CD4-positive, alpha-beta T cell (primary cell): ENCODE measurements around the gene SPTBN1. TPM values are rescaled to one million over a fixed set of nuclear protein-coding genes. Genes with fewer than 3 reads are reported as not detected.

Source experiments
- ATAC-seq: fragments of 200-7000 bp; cut with Tn5 transposase; one replicate; pipeline ENCODE4 v1.10.0; 2022; ENCODE audit warnings: mild to moderate bottlenecking; ENCODE audit not compliant: poor library complexity
- CTCF ChIA-PET: fragments of 350-600 bp; sonication (Branson Sonifier 250); formaldehyde crosslinking; loops from one replicate; lab custom pipeline; 2021; ENCODE audit warnings: antibody characterized with exemption, inconsistent platforms; lab: Charles Lee
- POLR2A ChIA-PET: fragments of 350-600 bp; sonication (Branson Sonifier 250); formaldehyde crosslinking; loops from one replicate; lab custom pipeline; 2021; ENCODE audit warnings: antibody characterized with exemption, inconsistent platforms; lab: Charles Lee
- DNase-seq, 14 experiments: peaks; one replicate each; pipeline ENCODE4 v3.0.0-alpha.2; 2013 to 2020; ENCODE audit warnings: mixed read lengths in 2 of 14
- H3K27ac ChIP-seq, 2 donors: one replicate each; pipeline versions ENCODE4 v1.5.1 to v1.7.0; 2013; ENCODE audit warnings: low read length in 2 of 2, low read depth in 1 of 2, mild to moderate bottlenecking in 1 of 2
- H3K27me3 ChIP-seq, 2 experiments: 1 replicate in 1 of 2; 2 replicates in 1 of 2; pipeline versions ENCODE4 v1.6.1 to v1.7.0; 2013; ENCODE audit warnings: low read length in 2 of 2, control low read depth in 1 of 2, mild to moderate bottlenecking in 1 of 2, moderate library complexity in 1 of 2; ENCODE audit not compliant: insufficient read depth in 2 of 2, control insufficient read depth in 1 of 2
- H3K36me3 ChIP-seq: one replicate; pipeline ENCODE4 v1.6.1; 2013; ENCODE audit warnings: low read length, control low read depth; ENCODE audit not compliant: insufficient read depth
- H3K4me1 ChIP-seq: one replicate; pipeline ENCODE4 v1.6.1; 2013; ENCODE audit warnings: low read length, control low read depth; ENCODE audit not compliant: insufficient read depth
- H3K4me3 ChIP-seq: one replicate; pipeline ENCODE4 v1.5.1; 2013; ENCODE audit warnings: mild to moderate bottlenecking, low read length, moderate library complexity
- H3K9me3 ChIP-seq, 2 experiments: 1 replicate in 1 of 2; 2 replicates in 1 of 2; pipeline versions ENCODE4 v1.6.1 to v1.7.0; 2013; ENCODE audit warnings: low read length in 2 of 2, mild to moderate bottlenecking in 2 of 2, control low read depth in 1 of 2, moderate library complexity in 1 of 2; ENCODE audit not compliant: control insufficient read depth in 1 of 2, insufficient read depth in 1 of 2
- H3K27ac Mint-ChIP-seq: one replicate; pipeline ENCODE4 v1.8.0; 2020; ENCODE audit warnings: mixed read lengths
- H3K27me3 Mint-ChIP-seq: one replicate; pipeline ENCODE4 v1.8.0; 2021; ENCODE audit warnings: mixed read lengths
- H3K36me3 Mint-ChIP-seq: one replicate; pipeline ENCODE4 v1.8.0; 2021; ENCODE audit warnings: low read depth, mixed read lengths
- H3K4me1 Mint-ChIP-seq: one replicate; pipeline ENCODE4 v1.8.0; 2021; ENCODE audit warnings: low read depth, mixed read lengths
- H3K4me3 Mint-ChIP-seq: one replicate; pipeline ENCODE4 v1.8.0; 2020; ENCODE audit warnings: mild to moderate bottlenecking, mixed read lengths
- H3K9me3 Mint-ChIP-seq: one replicate; pipeline ENCODE4 v1.8.0; 2020; ENCODE audit warnings: mixed read lengths
- intact Hi-C, 2 experiments: fragments of 100-400 bp; cut with DNase I in 1 of 2; cut with micrococcal nuclease in 1 of 2; formaldehyde crosslinking; loops; one replicate each; pipeline versions ENCODE4 v1.15.1 to v1.9.0; 2023 to 2025; cut with DNase I, micrococcal nuclease
- total RNA-seq, 174 experiments: library from RNA in 2 of 174; stranded (reverse) in 2 of 174; gene quantifications; one replicate each; pipeline ENCODE4 v1.2.3 and lab custom pipeline; 2021 to 2026
- TF ChIP-seq, protein P1 (sequence below): fragments of 200-600 bp; IDR thresholded peaks from one replicate; pipeline ENCODE4 v1.8.0; 2022; ENCODE audit warnings: antibody characterized with exemption, mild to moderate bottlenecking

The SPTBN1 gene
- total RNA-seq, 2 experiments from 2014 or later: 156 to 166 TPM

DNA sequence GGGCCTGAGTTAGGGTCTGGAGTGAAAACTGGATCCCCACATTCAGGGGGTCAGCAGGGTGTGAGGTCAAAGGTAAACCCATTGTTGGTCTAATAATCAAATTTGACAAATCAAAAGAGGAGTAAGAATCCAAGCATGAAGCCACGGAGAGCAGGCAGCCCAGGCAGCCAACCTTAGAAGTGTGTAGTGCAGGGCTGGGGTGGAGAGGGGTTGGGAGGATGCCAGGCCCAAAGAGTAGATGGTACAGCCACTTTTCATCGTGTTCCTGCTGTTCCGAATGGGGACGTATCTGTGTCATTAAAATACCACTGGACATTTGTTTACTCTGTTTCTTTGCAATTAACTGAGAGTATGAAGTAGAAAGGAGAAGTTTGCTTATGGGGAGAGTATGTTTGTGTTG is 16.5 kb upstream of the SPTBN1 start:
- Histone ChIP-seq H3K36me3 (no peaks in the 10 kb centered on the region), H3K27me3 (peaks cover 2 to 4% of the 10 kb centered on the region in 2 experiments), H3K27ac (no peak overlapping the region), H3K4me1 (no peaks in the 10 kb centered on the region), H3K9me3 (no peaks in the 10 kb centered on the region), H3K4me3 (no peak overlapping the region)
- intact Hi-C loops: no loop called here
- POLR2A ChIA-PET: no interaction called here
- no peaks in the 10 kb centered on the region for H3K4me1 Mint-ChIP-seq
- H3K9me3 Mint-ChIP-seq: no peaks in the 10 kb centered on the region
- CTCF ChIA-PET: no interaction called here
- H3K27me3 Mint-ChIP-seq: no peaks in the 10 kb centered on the region
- H3K4me3 Mint-ChIP-seq: no peak overlapping the region
- DNase-seq: no peak
- ATAC-seq: no peak
- no peak overlapping the region for H3K27ac Mint-ChIP-seq
- TF ChIP-seq, protein P1, sequence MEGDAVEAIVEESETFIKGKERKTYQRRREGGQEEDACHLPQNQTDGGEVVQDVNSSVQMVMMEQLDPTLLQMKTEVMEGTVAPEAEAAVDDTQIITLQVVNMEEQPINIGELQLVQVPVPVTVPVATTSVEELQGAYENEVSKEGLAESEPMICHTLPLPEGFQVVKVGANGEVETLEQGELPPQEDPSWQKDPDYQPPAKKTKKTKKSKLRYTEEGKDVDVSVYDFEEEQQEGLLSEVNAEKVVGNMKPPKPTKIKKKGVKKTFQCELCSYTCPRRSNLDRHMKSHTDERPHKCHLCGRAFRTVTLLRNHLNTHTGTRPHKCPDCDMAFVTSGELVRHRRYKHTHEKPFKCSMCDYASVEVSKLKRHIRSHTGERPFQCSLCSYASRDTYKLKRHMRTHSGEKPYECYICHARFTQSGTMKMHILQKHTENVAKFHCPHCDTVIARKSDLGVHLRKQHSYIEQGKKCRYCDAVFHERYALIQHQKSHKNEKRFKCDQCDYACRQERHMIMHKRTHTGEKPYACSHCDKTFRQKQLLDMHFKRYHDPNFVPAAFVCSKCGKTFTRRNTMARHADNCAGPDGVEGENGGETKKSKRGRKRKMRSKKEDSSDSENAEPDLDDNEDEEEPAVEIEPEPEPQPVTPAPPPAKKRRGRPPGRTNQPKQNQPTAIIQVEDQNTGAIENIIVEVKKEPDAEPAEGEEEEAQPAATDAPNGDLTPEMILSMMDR: no peak
- H3K36me3 Mint-ChIP-seq: no peaks in the 10 kb centered on the region

DNA sequence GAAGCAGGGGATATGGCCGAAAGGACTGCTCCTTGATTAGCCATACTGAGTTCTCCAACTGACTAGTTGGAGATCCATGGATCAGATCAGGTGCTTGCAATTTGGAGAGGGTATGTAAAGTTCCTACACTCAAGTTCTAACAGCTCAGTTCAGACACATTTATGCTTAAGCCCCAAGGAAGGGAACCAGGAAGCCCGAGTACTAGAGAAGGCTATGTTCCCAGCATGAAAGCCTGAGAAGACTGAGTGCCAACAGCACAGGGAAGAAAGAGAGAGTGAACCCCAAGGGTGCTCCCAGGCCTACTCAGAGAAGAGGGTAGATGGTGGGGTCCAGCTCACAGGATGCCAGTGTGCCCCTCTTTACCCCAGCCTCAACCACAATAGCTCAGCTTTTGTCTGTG is 16.1 kb upstream of the SPTBN1 start:
- no peak overlapping the region for H3K27ac Mint-ChIP-seq
- ChIA-PET CTCF (no interaction called here), POLR2A (no interaction called here)
- no peaks in the 10 kb centered on the region for H3K27me3 Mint-ChIP-seq
- Histone ChIP-seq H3K9me3 (no peaks in the 10 kb centered on the region), H3K36me3 (no peaks in the 10 kb centered on the region), H3K27ac (no peak overlapping the region), H3K4me1 (no peaks in the 10 kb centered on the region), H3K27me3 (peaks cover 2% of the 10 kb centered on the region in 2 experiments), H3K4me3 (no peak overlapping the region)
- no peaks in the 10 kb centered on the region for H3K9me3 Mint-ChIP-seq
- H3K4me3 Mint-ChIP-seq: no peak overlapping the region
- intact Hi-C loops: no loop called here
- TF ChIP-seq, protein P1: no peak
- no peaks in the 10 kb centered on the region for H3K4me1 Mint-ChIP-seq
- no peak for DNase-seq
- H3K36me3 Mint-ChIP-seq: no peaks in the 10 kb centered on the region
- no peak for ATAC-seq

DNA sequence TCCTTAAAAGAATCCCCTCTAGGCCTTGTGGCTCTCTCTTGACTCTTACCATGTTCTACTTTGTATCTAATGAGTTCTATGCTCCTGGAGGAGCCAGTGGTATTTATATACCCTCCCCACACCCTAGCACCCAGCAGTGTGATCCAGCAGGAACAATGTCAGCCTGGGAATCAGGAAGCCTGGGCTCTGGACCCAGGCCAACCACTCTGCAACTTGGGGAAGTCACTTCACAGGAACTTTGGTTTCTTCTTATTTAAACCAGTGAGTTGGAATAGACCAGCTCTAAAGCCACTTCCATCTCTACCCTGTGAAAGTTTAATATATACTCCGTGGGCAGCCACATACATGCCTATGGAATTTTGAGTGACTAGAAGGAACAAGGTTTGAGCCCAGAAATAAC is 11.6 kb upstream of the SPTBN1 start:
- Mint-ChIP-seq H3K4me3 (no peak overlapping the region), H3K27me3 (no peaks in the 10 kb centered on the region), H3K27ac (no peak overlapping the region), H3K9me3 (no peaks in the 10 kb centered on the region), H3K4me1 (no peaks in the 10 kb centered on the region), H3K36me3 (no peaks in the 10 kb centered on the region)
- Histone ChIP-seq H3K9me3 (no peaks in the 10 kb centered on the region), H3K27me3 (peaks cover 0 to 2% of the 10 kb centered on the region in 2 experiments), H3K4me1 (no peaks in the 10 kb centered on the region), H3K4me3 (no peak overlapping the region), H3K27ac (no peak overlapping the region), H3K36me3 (no peaks in the 10 kb centered on the region)
- POLR2A ChIA-PET: no interaction called here
- intact Hi-C loops: no loop called here
- TF ChIP-seq, protein P1: no peak
- DNase-seq (no peak), ATAC-seq (no peak)
- CTCF ChIA-PET: no interaction called here
